Tibial nerve (tissue), 4 donors: ENCODE data around the gene SENP7.

Source experiments
- EP300 ChIP-seq, 2 donors: sonication (generic); formaldehyde crosslinking; IDR thresholded peaks; one replicate each; pipeline ENCODE4 v1.6.1; 2017; ENCODE audit warnings: antibody characterized with exemption in 2 of 2, mild to moderate bottlenecking in 1 of 2
- POLR2A ChIP-seq, 2 donors: fragments of 450-650 bp; IDR thresholded peaks; one replicate each; pipeline ENCODE4 v1.6.1; 2017; ENCODE audit warnings: antibody characterized with exemption in 2 of 2, mild to moderate bottlenecking in 2 of 2, moderate library complexity in 2 of 2
- TF ChIP-seq, protein P1 (sequence below), 5 experiments: fragments of 200-600 bp in 3 of 5; fragments of 450-650 bp in 2 of 5; sonication (generic) in 3 of 5; IDR thresholded peaks; one replicate each; pipeline ENCODE4 v1.5.1; 2016 to 2019; ENCODE audit warnings: antibody characterized with exemption in 5 of 5, mild to moderate bottlenecking in 3 of 5, moderate library complexity in 2 of 5

DNA sequence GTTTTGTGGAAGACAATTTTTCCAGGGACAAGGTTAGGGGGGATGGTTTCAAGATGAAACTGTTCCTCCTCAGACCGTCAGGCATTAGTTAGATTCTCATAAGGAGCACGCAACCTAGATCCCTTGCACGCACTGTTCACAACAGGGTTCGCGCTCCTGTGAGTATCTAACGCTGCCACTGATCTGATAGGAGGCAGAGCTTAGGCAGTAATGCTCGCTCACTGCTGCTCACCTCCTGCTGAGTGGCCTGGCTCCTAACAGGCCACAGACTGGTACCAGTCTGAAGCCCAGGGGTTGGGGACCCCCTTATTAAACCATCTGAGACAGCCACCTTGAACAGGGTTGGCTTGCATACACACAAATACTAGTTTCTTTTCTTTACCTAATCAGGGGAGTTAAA lies 179.1 kb downstream of the SENP7 start:
- TF ChIP-seq EP300 (IDR thresholded peaks at IDR 0.05), result no peak
- TF ChIP-seq, protein P1, sequence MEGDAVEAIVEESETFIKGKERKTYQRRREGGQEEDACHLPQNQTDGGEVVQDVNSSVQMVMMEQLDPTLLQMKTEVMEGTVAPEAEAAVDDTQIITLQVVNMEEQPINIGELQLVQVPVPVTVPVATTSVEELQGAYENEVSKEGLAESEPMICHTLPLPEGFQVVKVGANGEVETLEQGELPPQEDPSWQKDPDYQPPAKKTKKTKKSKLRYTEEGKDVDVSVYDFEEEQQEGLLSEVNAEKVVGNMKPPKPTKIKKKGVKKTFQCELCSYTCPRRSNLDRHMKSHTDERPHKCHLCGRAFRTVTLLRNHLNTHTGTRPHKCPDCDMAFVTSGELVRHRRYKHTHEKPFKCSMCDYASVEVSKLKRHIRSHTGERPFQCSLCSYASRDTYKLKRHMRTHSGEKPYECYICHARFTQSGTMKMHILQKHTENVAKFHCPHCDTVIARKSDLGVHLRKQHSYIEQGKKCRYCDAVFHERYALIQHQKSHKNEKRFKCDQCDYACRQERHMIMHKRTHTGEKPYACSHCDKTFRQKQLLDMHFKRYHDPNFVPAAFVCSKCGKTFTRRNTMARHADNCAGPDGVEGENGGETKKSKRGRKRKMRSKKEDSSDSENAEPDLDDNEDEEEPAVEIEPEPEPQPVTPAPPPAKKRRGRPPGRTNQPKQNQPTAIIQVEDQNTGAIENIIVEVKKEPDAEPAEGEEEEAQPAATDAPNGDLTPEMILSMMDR (IDR thresholded peaks at IDR 0.05), result no peak
- no peak for TF ChIP-seq POLR2A (IDR thresholded peaks at IDR 0.05)
